ENCODE results near the gene DNAJB2. TPM values are rescaled to one million over a fixed set of nuclear protein-coding genes. Genes with fewer than 3 reads are reported as not detected.

Gene DNAJB2
- polyA plus RNA-seq, 2 of the 4 experiments (the other 2 are of a cell fraction) = 31.0 to 53.7 TPM

DNA sequence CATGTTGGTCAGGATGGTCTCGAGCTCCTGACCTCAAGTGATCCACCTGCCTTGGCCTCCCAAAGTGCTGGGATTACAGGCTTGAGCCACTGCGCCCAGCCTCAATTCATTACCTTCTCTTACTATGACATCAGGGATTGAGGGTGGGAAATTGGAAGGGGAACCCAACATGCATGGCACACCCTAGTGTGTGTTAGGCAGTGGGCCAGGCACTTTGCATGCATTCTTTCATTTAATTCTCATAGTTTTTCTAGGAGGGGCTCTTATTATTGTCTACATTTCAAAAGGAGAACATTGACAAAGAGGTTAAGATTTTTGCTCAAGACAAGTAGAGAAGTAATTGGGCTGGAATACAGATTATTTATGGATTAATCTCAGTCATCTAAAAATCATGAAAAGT is 10.9 kb upstream of the DNAJB2 start (continued):
- TF ChIP-seq ZFP36 (IDR thresholded peaks at IDR 0.05; ENCODE audit: borderline replicate concordance, partially characterized antibody) = no peak
- TF ChIP-seq CEBPB (IDR thresholded peaks at IDR 0.05) = no peak
- TF ChIP-seq JUN (IDR thresholded peaks at IDR 0.05) = no peak
- TF ChIP-seq PHF8 (IDR thresholded peaks at IDR 0.05; ENCODE audit: borderline replicate concordance, low read depth) = no peak
- TF ChIP-seq, protein P1, sequence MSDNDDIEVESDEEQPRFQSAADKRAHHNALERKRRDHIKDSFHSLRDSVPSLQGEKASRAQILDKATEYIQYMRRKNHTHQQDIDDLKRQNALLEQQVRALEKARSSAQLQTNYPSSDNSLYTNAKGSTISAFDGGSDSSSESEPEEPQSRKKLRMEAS (IDR thresholded peaks at IDR 0.05) = no peak
- TF ChIP-seq SREBF2 (IDR thresholded peaks at IDR 0.05) = no peak

DNA sequence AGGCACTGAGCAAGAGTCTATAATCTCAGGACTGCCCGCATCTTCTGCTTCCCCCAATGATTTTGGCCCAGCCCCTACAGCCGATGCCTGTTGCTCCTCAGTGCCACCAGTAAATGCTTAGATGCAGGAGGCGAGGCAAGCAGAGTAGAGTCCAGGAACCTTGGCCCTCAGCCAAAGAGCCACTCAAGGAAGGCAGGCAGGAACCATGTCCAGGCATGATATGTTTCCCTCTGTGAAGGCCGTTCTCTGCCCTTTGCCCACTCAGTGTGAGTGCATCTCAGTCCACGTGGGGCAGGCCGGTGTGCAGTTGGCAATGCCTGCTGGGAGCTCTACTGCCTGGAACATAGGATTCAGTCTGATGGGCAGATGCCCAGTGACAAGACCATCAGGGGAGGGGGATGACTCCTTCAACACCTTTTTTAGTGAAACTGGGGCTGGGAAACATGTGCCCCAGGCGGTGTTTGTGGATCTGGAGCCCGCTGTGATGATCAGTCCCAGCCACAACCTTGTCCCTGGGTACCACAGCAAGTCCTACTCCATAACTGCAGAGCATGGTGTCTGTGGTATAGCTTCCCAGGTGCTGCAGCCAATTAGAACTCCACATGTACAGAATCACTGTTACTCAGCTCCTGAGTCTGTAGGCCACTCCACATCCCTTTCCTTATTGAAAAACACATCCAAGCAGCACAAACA is 9.7 kb upstream of the DNAJB2 start:
- no peak for DNase-seq (ENCODE audit: low read depth in 1 of 2, low spot score in 1 of 2)
- no peak for FAIRE-seq
- Histone ChIP-seq H3K4me2 (peak overlapping the region; percentile 33), H3K9me3 (no peaks in the 10 kb centered on the region), H3K4me3 (no peak overlapping the region), H3K27ac (peak overlapping the region; percentile 29 to 96; a peak in 5 of 6 replicates), H3K4me1 (peaks cover 46% of the 10 kb centered on the region)
- ChIA-PET CTCF (interaction anchor here (0.7 to 4.6 kb wide), 9 partner anchors 9 to 978 kb away, joined by 3 to 24 read pairs (median 3); partner anchors contain the start of genes TUBA4A and TUBA4B), POLR2A (no interaction called here)
- ATAC-seq = no peak
- 81% methylated on average over 8 of the region's 8 CpGs for WGBS (ENCODE audit: missing lambda C conversion rate)
- TF ChIP-seq SMC3 (IDR thresholded peaks at IDR 0.05) (no peak), JUN (IDR thresholded peaks at IDR 0.05) (no peak), HEYL (CRISPR knock-in tag; IDR thresholded peaks at IDR 0.05) (no peak), EHF (CRISPR knock-in tag; IDR thresholded peaks at IDR 0.05) (no peak), FOSB (CRISPR knock-in tag; IDR thresholded peaks at IDR 0.05) (no peak), CBX2 (IDR thresholded peaks at IDR 0.05; ENCODE audit: borderline replicate concordance, low read depth) (no peak), ZFP36 (IDR thresholded peaks at IDR 0.05; ENCODE audit: borderline replicate concordance, partially characterized antibody) (no peak), GATA3 (IDR thresholded peaks at IDR 0.05; ENCODE audit: borderline replicate concordance) (no peak), ZSCAN20 (CRISPR knock-in tag; IDR thresholded peaks at IDR 0.05) (no peak), SREBF2 (IDR thresholded peaks at IDR 0.05) (no peak), RARB (CRISPR knock-in tag; IDR thresholded peaks at IDR 0.05) (no peak)
- TF ChIP-seq, protein P2, sequence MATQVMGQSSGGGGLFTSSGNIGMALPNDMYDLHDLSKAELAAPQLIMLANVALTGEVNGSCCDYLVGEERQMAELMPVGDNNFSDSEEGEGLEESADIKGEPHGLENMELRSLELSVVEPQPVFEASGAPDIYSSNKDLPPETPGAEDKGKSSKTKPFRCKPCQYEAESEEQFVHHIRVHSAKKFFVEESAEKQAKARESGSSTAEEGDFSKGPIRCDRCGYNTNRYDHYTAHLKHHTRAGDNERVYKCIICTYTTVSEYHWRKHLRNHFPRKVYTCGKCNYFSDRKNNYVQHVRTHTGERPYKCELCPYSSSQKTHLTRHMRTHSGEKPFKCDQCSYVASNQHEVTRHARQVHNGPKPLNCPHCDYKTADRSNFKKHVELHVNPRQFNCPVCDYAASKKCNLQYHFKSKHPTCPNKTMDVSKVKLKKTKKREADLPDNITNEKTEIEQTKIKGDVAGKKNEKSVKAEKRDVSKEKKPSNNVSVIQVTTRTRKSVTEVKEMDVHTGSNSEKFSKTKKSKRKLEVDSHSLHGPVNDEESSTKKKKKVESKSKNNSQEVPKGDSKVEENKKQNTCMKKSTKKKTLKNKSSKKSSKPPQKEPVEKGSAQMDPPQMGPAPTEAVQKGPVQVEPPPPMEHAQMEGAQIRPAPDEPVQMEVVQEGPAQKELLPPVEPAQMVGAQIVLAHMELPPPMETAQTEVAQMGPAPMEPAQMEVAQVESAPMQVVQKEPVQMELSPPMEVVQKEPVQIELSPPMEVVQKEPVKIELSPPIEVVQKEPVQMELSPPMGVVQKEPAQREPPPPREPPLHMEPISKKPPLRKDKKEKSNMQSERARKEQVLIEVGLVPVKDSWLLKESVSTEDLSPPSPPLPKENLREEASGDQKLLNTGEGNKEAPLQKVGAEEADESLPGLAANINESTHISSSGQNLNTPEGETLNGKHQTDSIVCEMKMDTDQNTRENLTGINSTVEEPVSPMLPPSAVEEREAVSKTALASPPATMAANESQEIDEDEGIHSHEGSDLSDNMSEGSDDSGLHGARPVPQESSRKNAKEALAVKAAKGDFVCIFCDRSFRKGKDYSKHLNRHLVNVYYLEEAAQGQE (IDR thresholded peaks at IDR 0.05) = no peak
- TF ChIP-seq, protein P3, sequence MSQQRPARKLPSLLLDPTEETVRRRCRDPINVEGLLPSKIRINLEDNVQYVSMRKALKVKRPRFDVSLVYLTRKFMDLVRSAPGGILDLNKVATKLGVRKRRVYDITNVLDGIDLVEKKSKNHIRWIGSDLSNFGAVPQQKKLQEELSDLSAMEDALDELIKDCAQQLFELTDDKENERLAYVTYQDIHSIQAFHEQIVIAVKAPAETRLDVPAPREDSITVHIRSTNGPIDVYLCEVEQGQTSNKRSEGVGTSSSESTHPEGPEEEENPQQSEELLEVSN (IDR thresholded peaks at IDR 0.05; ENCODE audit: borderline replicate concordance, low read depth) = no peak
- TF ChIP-seq, protein P4, sequence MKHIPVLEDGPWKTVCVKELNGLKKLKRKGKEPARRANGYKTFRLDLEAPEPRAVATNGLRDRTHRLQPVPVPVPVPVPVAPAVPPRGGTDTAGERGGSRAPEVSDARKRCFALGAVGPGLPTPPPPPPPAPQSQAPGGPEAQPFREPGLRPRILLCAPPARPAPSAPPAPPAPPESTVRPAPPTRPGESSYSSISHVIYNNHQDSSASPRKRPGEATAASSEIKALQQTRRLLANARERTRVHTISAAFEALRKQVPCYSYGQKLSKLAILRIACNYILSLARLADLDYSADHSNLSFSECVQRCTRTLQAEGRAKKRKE (CRISPR knock-in tag; IDR thresholded peaks at IDR 0.05; ENCODE audit: low read depth) = no peak
- TF ChIP-seq, protein P5, sequence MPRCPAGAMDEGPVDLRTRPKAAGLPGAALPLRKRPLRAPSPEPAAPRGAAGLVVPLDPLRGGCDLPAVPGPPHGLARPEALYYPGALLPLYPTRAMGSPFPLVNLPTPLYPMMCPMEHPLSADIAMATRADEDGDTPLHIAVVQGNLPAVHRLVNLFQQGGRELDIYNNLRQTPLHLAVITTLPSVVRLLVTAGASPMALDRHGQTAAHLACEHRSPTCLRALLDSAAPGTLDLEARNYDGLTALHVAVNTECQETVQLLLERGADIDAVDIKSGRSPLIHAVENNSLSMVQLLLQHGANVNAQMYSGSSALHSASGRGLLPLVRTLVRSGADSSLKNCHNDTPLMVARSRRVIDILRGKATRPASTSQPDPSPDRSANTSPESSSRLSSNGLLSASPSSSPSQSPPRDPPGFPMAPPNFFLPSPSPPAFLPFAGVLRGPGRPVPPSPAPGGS (IDR thresholded peaks at IDR 0.05) = no peak
- TF ChIP-seq, protein P6, sequence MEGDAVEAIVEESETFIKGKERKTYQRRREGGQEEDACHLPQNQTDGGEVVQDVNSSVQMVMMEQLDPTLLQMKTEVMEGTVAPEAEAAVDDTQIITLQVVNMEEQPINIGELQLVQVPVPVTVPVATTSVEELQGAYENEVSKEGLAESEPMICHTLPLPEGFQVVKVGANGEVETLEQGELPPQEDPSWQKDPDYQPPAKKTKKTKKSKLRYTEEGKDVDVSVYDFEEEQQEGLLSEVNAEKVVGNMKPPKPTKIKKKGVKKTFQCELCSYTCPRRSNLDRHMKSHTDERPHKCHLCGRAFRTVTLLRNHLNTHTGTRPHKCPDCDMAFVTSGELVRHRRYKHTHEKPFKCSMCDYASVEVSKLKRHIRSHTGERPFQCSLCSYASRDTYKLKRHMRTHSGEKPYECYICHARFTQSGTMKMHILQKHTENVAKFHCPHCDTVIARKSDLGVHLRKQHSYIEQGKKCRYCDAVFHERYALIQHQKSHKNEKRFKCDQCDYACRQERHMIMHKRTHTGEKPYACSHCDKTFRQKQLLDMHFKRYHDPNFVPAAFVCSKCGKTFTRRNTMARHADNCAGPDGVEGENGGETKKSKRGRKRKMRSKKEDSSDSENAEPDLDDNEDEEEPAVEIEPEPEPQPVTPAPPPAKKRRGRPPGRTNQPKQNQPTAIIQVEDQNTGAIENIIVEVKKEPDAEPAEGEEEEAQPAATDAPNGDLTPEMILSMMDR (IDR thresholded peaks at IDR 0.05) = no peak

Measured in A549 (cell line).